ENCODE data around the gene OGFOD3.

GRCh38 chr17:82429824-82430223, 11.4 kb upstream of the OGFOD3 start:
- TF ChIP-seq REST (IDR thresholded peaks at IDR 0.05; ENCODE audit: low read depth), result no peak
- TF ChIP-seq TCF12 (IDR thresholded peaks at IDR 0.05; ENCODE audit: low read depth), result no peak
- TF ChIP-seq ZBTB7A (IDR thresholded peaks at IDR 0.05; ENCODE audit: low read depth), result no peak
- no peak for TF ChIP-seq USF1 (IDR thresholded peaks at IDR 0.05)
- no peak for TF ChIP-seq MAX (IDR thresholded peaks at IDR 0.05)
- TF ChIP-seq CEBPB (IDR thresholded peaks at IDR 0.05), result no peak
- no peak for TF ChIP-seq EP300 (IDR thresholded peaks at IDR 0.05; ENCODE audit: borderline replicate concordance)
- TF ChIP-seq TEAD4 (IDR thresholded peaks at IDR 0.05), result no peak
- TF ChIP-seq FOXM1 (IDR thresholded peaks at IDR 0.05; ENCODE audit: borderline replicate concordance, low read depth), result no peak

All from Ishikawa (cell line).